ENCODE data around the gene SPEG.
A peak's percentile ranks its signal among the peaks of the same experiment; 100 is the strongest.

The SPEG gene

GRCh38 chr2:219477179-219477578 lies 42.5 kb downstream of the SPEG start:
- no peak for DNase-seq (ENCODE audit: low read depth in 2 of 2)

- DNase-seq (ENCODE audit: low read depth in 2 of 2) = no peak
Measured at GRCh38 chr2:219477815-219478214, 43.2 kb downstream of the SPEG start.

- DNase-seq (ENCODE audit: low read depth in 2 of 2) = no peak
Measured at GRCh38 chr2:219478916-219479315, 44.3 kb downstream of the SPEG start.

- no peak for DNase-seq (ENCODE audit: low read depth in 2 of 2)
Measured at GRCh38 chr2:219480004-219480403, 45.4 kb downstream of the SPEG start.

GRCh38 chr2:219482674-219483405 lies 48.2 kb downstream of the SPEG start:
- DNase-seq (ENCODE audit: low read depth in 2 of 2) = no peak

GRCh38 chr2:219483451-219484342 lies 49.1 kb downstream of the SPEG start:
- no peak for DNase-seq (ENCODE audit: low read depth in 2 of 2)

GRCh38 chr2:219484343-219485200 lies 49.9 kb downstream of the SPEG start:
- DNase-seq (ENCODE audit: low read depth in 2 of 2) = no peak

GRCh38 chr2:219485201-219485580 lies 50.5 kb downstream of the SPEG start:
- no peak for DNase-seq (ENCODE audit: low read depth in 2 of 2)

GRCh38 chr2:219486380-219486959 lies 51.8 kb downstream of the SPEG start:
- no peak for DNase-seq (ENCODE audit: low read depth in 2 of 2)

- DNase-seq (ENCODE audit: low read depth in 2 of 2) = no peak
Measured at GRCh38 chr2:219488149-219488843, 53.7 kb downstream of the SPEG start.

GRCh38 chr2:219488844-219489194 lies 54.2 kb downstream of the SPEG start:
- no peak for DNase-seq (ENCODE audit: low read depth in 2 of 2)

- no peak for DNase-seq (ENCODE audit: low read depth in 2 of 2)
Measured at GRCh38 chr2:219489315-219489714, 54.7 kb downstream of the SPEG start.

GRCh38 chr2:219490186-219490585 lies 55.5 kb downstream of the SPEG start:
- DNase-seq (ENCODE audit: low read depth in 2 of 2) = no peak

- no peak for DNase-seq (ENCODE audit: low read depth in 2 of 2)
Measured at GRCh38 chr2:219490600-219491130, 56.0 kb downstream of the SPEG start.

GRCh38 chr2:219491278-219491963 lies 56.8 kb downstream of the SPEG start:
- DNase-seq (ENCODE audit: low read depth in 2 of 2) = no peak

- DNase-seq (ENCODE audit: low read depth in 2 of 2) = no peak
Measured at GRCh38 chr2:219492575-219492974, 57.9 kb downstream of the SPEG start.

- DNase-seq (ENCODE audit: low read depth in 2 of 2) = no peak
Measured at GRCh38 chr2:219493086-219493485, 58.4 kb downstream of the SPEG start.

- no peak for DNase-seq (ENCODE audit: low read depth in 2 of 2)
Measured at GRCh38 chr2:219494952-219495530, 60.4 kb downstream of the SPEG start.

- peak; percentile 38 to 47 for DNase-seq (ENCODE audit: low read depth in 2 of 2)
Measured at GRCh38 chr2:219495531-219496122, 61.0 kb downstream of the SPEG start.

Measured in stimulated activated CD4-positive, alpha-beta T cell treated with anti-CD3 and anti-CD28 coated beads, Interleukin-4, amount 100 ng/mL, for 48 hours (primary cell).